ENCODE results near the gene EVX2.

Gene EVX2

GRCh38 chr2:176130147-176130956 lies 46.6 kb upstream of the EVX2 start (continued):
- peak; percentile 79; the same call in 1 of the 2 replicates for TF ChIP-seq ZNF580 (tag by site-specific recombination; IDR thresholded peaks at IDR 0.05)
- TF ChIP-seq ZNF132 (tag by site-specific recombination; IDR thresholded peaks at IDR 0.05; ENCODE audit: borderline replicate concordance) = no peak
- TF ChIP-seq, protein P1, sequence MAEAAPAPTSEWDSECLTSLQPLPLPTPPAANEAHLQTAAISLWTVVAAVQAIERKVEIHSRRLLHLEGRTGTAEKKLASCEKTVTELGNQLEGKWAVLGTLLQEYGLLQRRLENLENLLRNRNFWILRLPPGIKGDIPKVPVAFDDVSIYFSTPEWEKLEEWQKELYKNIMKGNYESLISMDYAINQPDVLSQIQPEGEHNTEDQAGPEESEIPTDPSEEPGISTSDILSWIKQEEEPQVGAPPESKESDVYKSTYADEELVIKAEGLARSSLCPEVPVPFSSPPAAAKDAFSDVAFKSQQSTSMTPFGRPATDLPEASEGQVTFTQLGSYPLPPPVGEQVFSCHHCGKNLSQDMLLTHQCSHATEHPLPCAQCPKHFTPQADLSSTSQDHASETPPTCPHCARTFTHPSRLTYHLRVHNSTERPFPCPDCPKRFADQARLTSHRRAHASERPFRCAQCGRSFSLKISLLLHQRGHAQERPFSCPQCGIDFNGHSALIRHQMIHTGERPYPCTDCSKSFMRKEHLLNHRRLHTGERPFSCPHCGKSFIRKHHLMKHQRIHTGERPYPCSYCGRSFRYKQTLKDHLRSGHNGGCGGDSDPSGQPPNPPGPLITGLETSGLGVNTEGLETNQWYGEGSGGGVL (tag by site-specific recombination; IDR thresholded peaks at IDR 0.05) = peak; percentile 96
- TF ChIP-seq ZNF426 (tag by site-specific recombination; IDR thresholded peaks at IDR 0.05) = no peak
- TF ChIP-seq, protein P2, sequence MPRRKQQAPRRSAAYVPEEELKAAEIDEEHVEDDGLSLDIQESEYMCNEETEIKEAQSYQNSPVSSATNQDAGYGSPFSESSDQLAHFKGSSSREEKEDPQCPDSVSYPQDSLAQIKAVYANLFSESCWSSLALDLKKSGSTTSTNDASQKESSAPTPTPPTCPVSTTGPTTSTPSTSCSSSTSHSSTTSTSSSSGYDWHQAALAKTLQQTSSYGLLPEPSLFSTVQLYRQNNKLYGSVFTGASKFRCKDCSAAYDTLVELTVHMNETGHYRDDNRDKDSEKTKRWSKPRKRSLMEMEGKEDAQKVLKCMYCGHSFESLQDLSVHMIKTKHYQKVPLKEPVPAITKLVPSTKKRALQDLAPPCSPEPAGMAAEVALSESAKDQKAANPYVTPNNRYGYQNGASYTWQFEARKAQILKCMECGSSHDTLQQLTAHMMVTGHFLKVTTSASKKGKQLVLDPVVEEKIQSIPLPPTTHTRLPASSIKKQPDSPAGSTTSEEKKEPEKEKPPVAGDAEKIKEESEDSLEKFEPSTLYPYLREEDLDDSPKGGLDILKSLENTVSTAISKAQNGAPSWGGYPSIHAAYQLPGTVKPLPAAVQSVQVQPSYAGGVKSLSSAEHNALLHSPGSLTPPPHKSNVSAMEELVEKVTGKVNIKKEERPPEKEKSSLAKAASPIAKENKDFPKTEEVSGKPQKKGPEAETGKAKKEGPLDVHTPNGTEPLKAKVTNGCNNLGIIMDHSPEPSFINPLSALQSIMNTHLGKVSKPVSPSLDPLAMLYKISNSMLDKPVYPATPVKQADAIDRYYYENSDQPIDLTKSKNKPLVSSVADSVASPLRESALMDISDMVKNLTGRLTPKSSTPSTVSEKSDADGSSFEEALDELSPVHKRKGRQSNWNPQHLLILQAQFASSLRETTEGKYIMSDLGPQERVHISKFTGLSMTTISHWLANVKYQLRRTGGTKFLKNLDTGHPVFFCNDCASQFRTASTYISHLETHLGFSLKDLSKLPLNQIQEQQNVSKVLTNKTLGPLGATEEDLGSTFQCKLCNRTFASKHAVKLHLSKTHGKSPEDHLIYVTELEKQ (tag by site-specific recombination; IDR thresholded peaks at IDR 0.05; ENCODE audit: borderline replicate concordance) = peak; percentile 36; the same call in 1 of the 2 replicates
- no peak for TF ChIP-seq ZNF169 (tag by site-specific recombination; IDR thresholded peaks at IDR 0.05)
- TF ChIP-seq ZNF544 (tag by site-specific recombination; IDR thresholded peaks at IDR 0.05) = no peak
- TF ChIP-seq ZNF555 (tag by site-specific recombination; conservative IDR thresholded peaks at IDR 0.05) = no peak
- no peak; the same call in 1 of the 2 replicates for TF ChIP-seq ZNF423 (tag by site-specific recombination; IDR thresholded peaks at IDR 0.05)
- TF ChIP-seq, protein P3, sequence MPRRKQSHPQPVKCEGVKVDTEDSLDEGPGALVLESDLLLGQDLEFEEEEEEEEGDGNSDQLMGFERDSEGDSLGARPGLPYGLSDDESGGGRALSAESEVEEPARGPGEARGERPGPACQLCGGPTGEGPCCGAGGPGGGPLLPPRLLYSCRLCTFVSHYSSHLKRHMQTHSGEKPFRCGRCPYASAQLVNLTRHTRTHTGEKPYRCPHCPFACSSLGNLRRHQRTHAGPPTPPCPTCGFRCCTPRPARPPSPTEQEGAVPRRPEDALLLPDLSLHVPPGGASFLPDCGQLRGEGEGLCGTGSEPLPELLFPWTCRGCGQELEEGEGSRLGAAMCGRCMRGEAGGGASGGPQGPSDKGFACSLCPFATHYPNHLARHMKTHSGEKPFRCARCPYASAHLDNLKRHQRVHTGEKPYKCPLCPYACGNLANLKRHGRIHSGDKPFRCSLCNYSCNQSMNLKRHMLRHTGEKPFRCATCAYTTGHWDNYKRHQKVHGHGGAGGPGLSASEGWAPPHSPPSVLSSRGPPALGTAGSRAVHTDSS (tag by site-specific recombination; IDR thresholded peaks at IDR 0.05) = peak; percentile 17; the same call in 1 of the 2 replicates
- peak; percentile 43; the same call in 1 of the 2 replicates for TF ChIP-seq ZNF600 (tag by site-specific recombination; IDR thresholded peaks at IDR 0.05)
- TF ChIP-seq ZSCAN16 (tag by site-specific recombination; IDR thresholded peaks at IDR 0.05) = no peak
- TF ChIP-seq ZBTB26 (tag by site-specific recombination; optimal IDR thresholded peaks at IDR 0.05) = peak; percentile 58
- TF ChIP-seq ZNF37A (tag by site-specific recombination; IDR thresholded peaks at IDR 0.05) = no peak
- no peak for TF ChIP-seq ZNF837 (tag by site-specific recombination; IDR thresholded peaks at IDR 0.05)
- TF ChIP-seq, protein P4, sequence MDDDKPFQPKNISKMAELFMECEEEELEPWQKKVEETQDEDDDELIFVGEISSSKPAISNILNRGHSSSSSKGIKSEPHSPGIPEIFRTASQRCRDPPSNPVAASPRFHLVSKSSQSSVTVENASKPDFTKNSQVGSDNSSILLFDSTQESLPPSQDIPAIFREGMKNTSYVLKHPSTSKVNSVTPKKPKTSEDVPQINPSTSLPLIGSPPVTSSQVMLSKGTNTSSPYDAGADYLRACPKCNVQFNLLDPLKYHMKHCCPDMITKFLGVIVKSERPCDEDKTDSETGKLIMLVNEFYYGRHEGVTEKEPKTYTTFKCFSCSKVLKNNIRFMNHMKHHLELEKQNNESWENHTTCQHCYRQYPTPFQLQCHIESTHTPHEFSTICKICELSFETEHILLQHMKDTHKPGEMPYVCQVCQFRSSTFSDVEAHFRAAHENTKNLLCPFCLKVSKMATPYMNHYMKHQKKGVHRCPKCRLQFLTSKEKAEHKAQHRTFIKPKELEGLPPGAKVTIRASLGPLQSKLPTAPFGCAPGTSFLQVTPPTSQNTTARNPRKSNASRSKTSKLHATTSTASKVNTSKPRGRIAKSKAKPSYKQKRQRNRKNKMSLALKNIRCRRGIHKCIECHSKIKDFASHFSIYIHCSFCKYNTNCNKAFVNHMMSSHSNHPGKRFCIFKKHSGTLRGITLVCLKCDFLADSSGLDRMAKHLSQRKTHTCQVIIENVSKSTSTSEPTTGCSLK (tag by site-specific recombination; IDR thresholded peaks at IDR 0.05) = no peak
- TF ChIP-seq ZNF335 (tag by site-specific recombination; conservative IDR thresholded peaks at IDR 0.05) = peak; percentile 63; the same call in 1 of the 2 replicates
- 0 out of 2 replicates have a peak, but pooled peaks have one; percentile 44 for TF ChIP-seq KLF17 (tag by site-specific recombination; IDR thresholded peaks at IDR 0.05)
- TF ChIP-seq ZNF19 (tag by site-specific recombination; IDR thresholded peaks at IDR 0.05; ENCODE audit: low read depth) = no peak
- TF ChIP-seq ZBTB44 (tag by site-specific recombination; IDR thresholded peaks at IDR 0.05) = peak; percentile 58; the same call in 1 of the 2 replicates
- TF ChIP-seq ZNF704 (tag by site-specific recombination; IDR thresholded peaks at IDR 0.05) = no peak
- TF ChIP-seq ZNF629 (tag by site-specific recombination; IDR thresholded peaks at IDR 0.05) = peak; percentile 37; the same call in 1 of the 2 replicates
- TF ChIP-seq ZNF157 (tag by site-specific recombination; IDR thresholded peaks at IDR 0.05) = no peak
